GM18517 (cell line): Measurements from ENCODE around the gene INSL6.
"Not testable (repeated sequence)": the region's sequence is repeated elsewhere in the genome, so short reads cannot be mapped to it uniquely, and the experiment has no call there.

ENCODE experiments used
- ATAC-seq: cut with Tn5 transposase; IDR thresholded peaks from one replicate; pipeline ENCODE4 v1.9.1; 2021; ENCODE audit warnings: mild to moderate bottlenecking, moderate library complexity; ENCODE audit not compliant: unreplicated experiment

Gene INSL6

GRCh38 chr9:5185220-5185840 is at the start of gene INSL6:
Gene INSL6 (minus strand): TSS chr9:5185639. CDS start chr9:5185602, 37 bp downstream.
- ATAC-seq = no peak

- no peak for ATAC-seq
Observed at GRCh38 chr9:5231212-5231611, 45.8 kb upstream of the INSL6 start, which contains the start of gene INSL4. Gene INSL4 (plus strand): TSS chr9:5231419. CDS start chr9:5231524, 105 bp downstream.

- no peak for ATAC-seq
Observed at GRCh38 chr9:5230554-5230953, 45.1 kb upstream of the INSL6 start.

GRCh38 chr9:5205071-5205470 is 19.6 kb upstream of the INSL6 start:
- no peak for ATAC-seq

- ATAC-seq = no peak
Observed at GRCh38 chr9:5195463-5195862, 10.0 kb upstream of the INSL6 start.

- no peak for ATAC-seq
Observed at GRCh38 chr9:5193345-5193744, 7.9 kb upstream of the INSL6 start.

- no peak for ATAC-seq
Observed at GRCh38 chr9:5191985-5192384, 6.5 kb upstream of the INSL6 start.

GRCh38 chr9:5188060-5188984 is 2.9 kb upstream of the INSL6 start:
- ATAC-seq = no peak

- ATAC-seq = no peak
Observed at GRCh38 chr9:5186416-5187169, 1.2 kb upstream of the INSL6 start.

GRCh38 chr9:5184776-5185175 is 663 bp downstream of the INSL6 start:
- ATAC-seq = no peak

GRCh38 chr9:5180631-5181030 is 4.8 kb downstream of the INSL6 start:
- not testable (repeated sequence) for ATAC-seq

GRCh38 chr9:5178126-5178805 is 7.2 kb downstream of the INSL6 start:
- no peak for ATAC-seq

GRCh38 chr9:5146241-5146640 is 39.2 kb downstream of the INSL6 start:
- ATAC-seq = no peak

GRCh38 chr9:5144217-5144616 is 41.2 kb downstream of the INSL6 start:
- no peak for ATAC-seq

- no peak for ATAC-seq
Observed at GRCh38 chr9:5140151-5140550, 45.3 kb downstream of the INSL6 start.

GRCh38 chr9:5122516-5122915 is 62.9 kb downstream of the INSL6 start:
- no peak for ATAC-seq

- no peak for ATAC-seq
Observed at GRCh38 chr9:5122116-5122515, 63.3 kb downstream of the INSL6 start.

GRCh38 chr9:5113994-5114748 is 71.3 kb downstream of the INSL6 start:
- ATAC-seq = no peak
